ENCODE results near the gene FNTB.

The FNTB gene

GRCh38 chr14:65032319-65032718, 45.6 kb downstream of the FNTB start:
- no peaks in the 10 kb centered on the region for H3K27me3 ChIP-seq (ENCODE audit: insufficient read depth, low read length, poor library complexity)
- no peak overlapping the region for H3K9ac ChIP-seq (ENCODE audit: low read depth, low read length)
- H3K4me1 ChIP-seq (ENCODE audit: insufficient read depth, low read length) = no peaks in the 10 kb centered on the region
- H3K4me3 ChIP-seq (ENCODE audit: low read depth in 1 of 2, low read length in 2 of 2) = no peak overlapping the region
- no peak overlapping the region for H3K27ac ChIP-seq (ENCODE audit: low read length)
- peaks cover 22% of the 10 kb centered on the region for H3K36me3 ChIP-seq (ENCODE audit: insufficient read depth, low read length)
- ATAC-seq (ENCODE audit: insufficient read depth, low read depth) (no peak), DNase-seq (no peak)
- H4K20me1 ChIP-seq (ENCODE audit: insufficient read depth, low read length) = no peaks in the 10 kb centered on the region
- H2AFZ ChIP-seq (ENCODE audit: low read depth, low read length) = no peak overlapping the region
- H3K4me2 ChIP-seq (ENCODE audit: insufficient read depth, low read length) = no peak overlapping the region
- no peaks in the 10 kb centered on the region for H3K9me3 ChIP-seq (ENCODE audit: insufficient read depth, low read length, severe bottlenecking)
- no peaks in the 10 kb centered on the region for H3K79me2 ChIP-seq (ENCODE audit: insufficient read depth, low read length)
- TF ChIP-seq CTCF (IDR thresholded peaks at IDR 0.05; ENCODE audit: borderline replicate concordance, extremely low read depth, low read length, poor library complexity, severe bottlenecking) (no peak), EZH2 (IDR thresholded peaks at IDR 0.05; ENCODE audit: borderline replicate concordance, low read depth, low read length, severe bottlenecking) (no peak)

GRCh38 chr14:65033181-65033580, 46.5 kb downstream of the FNTB start:
- Histone ChIP-seq H3K4me3 (ENCODE audit: low read depth in 1 of 2, low read length in 2 of 2) (no peak overlapping the region), H3K4me2 (ENCODE audit: insufficient read depth, low read length) (no peak overlapping the region), H3K9ac (ENCODE audit: low read depth, low read length) (no peak overlapping the region), H3K4me1 (ENCODE audit: insufficient read depth, low read length) (no peaks in the 10 kb centered on the region), H2AFZ (ENCODE audit: low read depth, low read length) (no peak overlapping the region), H4K20me1 (ENCODE audit: insufficient read depth, low read length) (no peaks in the 10 kb centered on the region), H3K27me3 (ENCODE audit: insufficient read depth, low read length, poor library complexity) (no peaks in the 10 kb centered on the region), H3K36me3 (ENCODE audit: insufficient read depth, low read length) (peaks cover 14% of the 10 kb centered on the region), H3K9me3 (ENCODE audit: insufficient read depth, low read length, severe bottlenecking) (no peaks in the 10 kb centered on the region), H3K79me2 (ENCODE audit: insufficient read depth, low read length) (no peaks in the 10 kb centered on the region), H3K27ac (ENCODE audit: low read length) (no peak overlapping the region)
- ATAC-seq (ENCODE audit: insufficient read depth, low read depth) = no peak
- no peak for TF ChIP-seq EZH2 (IDR thresholded peaks at IDR 0.05; ENCODE audit: borderline replicate concordance, low read depth, low read length, severe bottlenecking)
- TF ChIP-seq CTCF (IDR thresholded peaks at IDR 0.05; ENCODE audit: borderline replicate concordance, extremely low read depth, low read length, poor library complexity, severe bottlenecking) = no peak
- no peak for DNase-seq

- Histone ChIP-seq H3K36me3 (ENCODE audit: insufficient read depth, low read length) (peaks cover 14% of the 10 kb centered on the region), H3K9ac (ENCODE audit: low read depth, low read length) (no peak overlapping the region), H3K9me3 (ENCODE audit: insufficient read depth, low read length, severe bottlenecking) (no peaks in the 10 kb centered on the region), H4K20me1 (ENCODE audit: insufficient read depth, low read length) (no peaks in the 10 kb centered on the region), H3K4me3 (ENCODE audit: low read depth in 1 of 2, low read length in 2 of 2) (no peak overlapping the region), H2AFZ (ENCODE audit: low read depth, low read length) (no peak overlapping the region), H3K4me2 (ENCODE audit: insufficient read depth, low read length) (no peak overlapping the region), H3K4me1 (ENCODE audit: insufficient read depth, low read length) (no peaks in the 10 kb centered on the region), H3K27ac (ENCODE audit: low read length) (no peak overlapping the region), H3K79me2 (ENCODE audit: insufficient read depth, low read length) (no peaks in the 10 kb centered on the region), H3K27me3 (ENCODE audit: insufficient read depth, low read length, poor library complexity) (no peaks in the 10 kb centered on the region)
- TF ChIP-seq EZH2 (IDR thresholded peaks at IDR 0.05; ENCODE audit: borderline replicate concordance, low read depth, low read length, severe bottlenecking) (no peak), CTCF (IDR thresholded peaks at IDR 0.05; ENCODE audit: borderline replicate concordance, extremely low read depth, low read length, poor library complexity, severe bottlenecking) (no peak)
- DNase-seq = no peak
- no peak for ATAC-seq (ENCODE audit: insufficient read depth, low read depth)
These were observed 47.3 kb downstream of the FNTB start for GRCh38 chr14:65034021-65034420.

GRCh38 chr14:65035049-65035448, 48.4 kb downstream of the FNTB start:
- H3K27me3 ChIP-seq (ENCODE audit: insufficient read depth, low read length, poor library complexity) = no peaks in the 10 kb centered on the region
- no peak overlapping the region for H3K4me3 ChIP-seq (ENCODE audit: low read depth in 1 of 2, low read length in 2 of 2)
- H3K4me2 ChIP-seq (ENCODE audit: insufficient read depth, low read length) = no peak overlapping the region
- no peak overlapping the region for H3K9ac ChIP-seq (ENCODE audit: low read depth, low read length)
- no peaks in the 10 kb centered on the region for H3K9me3 ChIP-seq (ENCODE audit: insufficient read depth, low read length, severe bottlenecking)
- no peak overlapping the region for H2AFZ ChIP-seq (ENCODE audit: low read depth, low read length)
- H4K20me1 ChIP-seq (ENCODE audit: insufficient read depth, low read length) = no peaks in the 10 kb centered on the region
- ATAC-seq (ENCODE audit: insufficient read depth, low read depth) = no peak
- no peak for DNase-seq
- H3K27ac ChIP-seq (ENCODE audit: low read length) = no peak overlapping the region
- H3K79me2 ChIP-seq (ENCODE audit: insufficient read depth, low read length) = no peaks in the 10 kb centered on the region
- TF ChIP-seq CTCF (IDR thresholded peaks at IDR 0.05; ENCODE audit: borderline replicate concordance, extremely low read depth, low read length, poor library complexity, severe bottlenecking) (no peak), EZH2 (IDR thresholded peaks at IDR 0.05; ENCODE audit: borderline replicate concordance, low read depth, low read length, severe bottlenecking) (no peak)
- no peaks in the 10 kb centered on the region for H3K4me1 ChIP-seq (ENCODE audit: insufficient read depth, low read length)
- H3K36me3 ChIP-seq (ENCODE audit: insufficient read depth, low read length) = peaks cover 9% of the 10 kb centered on the region

Data from DND-41 (cell line).